Measurements from ENCODE around the gene RBPJ. TPM values are rescaled to one million over a fixed set of nuclear protein-coding genes. Genes with fewer than 3 reads are reported as not detected.

The RBPJ gene
- total RNA-seq, 1 experiment from 2014 or later, result 33.7 TPM

GRCh38 chr4:26294904-26295303 is 25.9 kb upstream of the RBPJ start:
- ChIA-PET CTCF (no interaction called here), POLR2A (no interaction called here)
- Histone ChIP-seq H3K27me3 (ENCODE audit: control insufficient read depth, insufficient read depth, low read length) (no peaks in the 10 kb centered on the region), H3K27ac (ENCODE audit: low read length) (no peak overlapping the region), H3K36me3 (ENCODE audit: control insufficient read depth, insufficient read depth, low read length) (no peaks in the 10 kb centered on the region), H3K4me1 (ENCODE audit: control insufficient read depth, insufficient read depth, low read length) (no peaks in the 10 kb centered on the region), H3K9me3 (ENCODE audit: control insufficient read depth, insufficient read depth, low read depth, low read length) (no peaks in the 10 kb centered on the region), H3K4me3 (ENCODE audit: low read depth in 2 of 2, low read length in 2 of 2) (no peak overlapping the region)
- intact Hi-C loops (cut with micrococcal nuclease; ENCODE audit: unreplicated experiment), result no loop called here
- TF ChIP-seq CTCF (IDR thresholded peaks at IDR 0.05), result no peak
- no peak for TF ChIP-seq REST (IDR thresholded peaks at IDR 0.05; ENCODE audit: insufficient read depth in 1 of 2, low read depth in 2 of 2, low read length in 1 of 2)
- no peak for TF ChIP-seq POLR2AphosphoS5 (IDR thresholded peaks at IDR 0.05; ENCODE audit: low read depth, low read length)
- no peak for TF ChIP-seq TCF7L2 (IDR thresholded peaks at IDR 0.05; ENCODE audit: low read depth, low read length)
- TF ChIP-seq SIN3A (IDR thresholded peaks at IDR 0.05; ENCODE audit: borderline replicate concordance, insufficient read depth, low read depth, low read length), result no peak
- no peak for DNase-seq (ENCODE audit: low read depth, low spot score)
- in situ Hi-C loops (cut with HindIII; ENCODE audit: low pct_unique_long_range_greater_than_20kb, low sequenced_read_pairs), result no loop called here
- BruUV-seq (replicated peaks), result no TSS peak
- ATAC-seq, result no peak

GRCh38 chr4:26296021-26296420 is 24.8 kb upstream of the RBPJ start:
- TF ChIP-seq SIN3A (IDR thresholded peaks at IDR 0.05; ENCODE audit: borderline replicate concordance, insufficient read depth, low read depth, low read length) (no peak), TCF7L2 (IDR thresholded peaks at IDR 0.05; ENCODE audit: low read depth, low read length) (no peak), REST (IDR thresholded peaks at IDR 0.05; ENCODE audit: insufficient read depth in 1 of 2, low read depth in 2 of 2, low read length in 1 of 2) (no peak), CTCF (IDR thresholded peaks at IDR 0.05) (no peak), POLR2AphosphoS5 (IDR thresholded peaks at IDR 0.05; ENCODE audit: low read depth, low read length) (no peak)
- POLR2A ChIA-PET, result no interaction called here
- Histone ChIP-seq H3K9me3 (ENCODE audit: control insufficient read depth, insufficient read depth, low read depth, low read length) (no peaks in the 10 kb centered on the region), H3K27me3 (ENCODE audit: control insufficient read depth, insufficient read depth, low read length) (no peaks in the 10 kb centered on the region), H3K4me1 (ENCODE audit: control insufficient read depth, insufficient read depth, low read length) (no peaks in the 10 kb centered on the region), H3K4me3 (ENCODE audit: low read depth in 2 of 2, low read length in 2 of 2) (no peak overlapping the region), H3K36me3 (ENCODE audit: control insufficient read depth, insufficient read depth, low read length) (no peaks in the 10 kb centered on the region), H3K27ac (ENCODE audit: low read length) (no peak overlapping the region)
- no peak for ATAC-seq
- no TSS peak for BruUV-seq (replicated peaks)
- CTCF ChIA-PET, result no interaction called here
- no peak for DNase-seq (ENCODE audit: low read depth, low spot score)
- intact Hi-C loops (cut with micrococcal nuclease; ENCODE audit: unreplicated experiment) (no loop called here), in situ Hi-C loops (cut with HindIII; ENCODE audit: low pct_unique_long_range_greater_than_20kb, low sequenced_read_pairs) (no loop called here)

Measured in Panc1 (cell line).